Measurements from ENCODE around the gene RHEX.
A peak's percentile ranks its signal among the peaks of the same experiment; 100 is the strongest.

RHEX gene
- 0 reads per million in 4 donors for total RNA-seq

DNA sequence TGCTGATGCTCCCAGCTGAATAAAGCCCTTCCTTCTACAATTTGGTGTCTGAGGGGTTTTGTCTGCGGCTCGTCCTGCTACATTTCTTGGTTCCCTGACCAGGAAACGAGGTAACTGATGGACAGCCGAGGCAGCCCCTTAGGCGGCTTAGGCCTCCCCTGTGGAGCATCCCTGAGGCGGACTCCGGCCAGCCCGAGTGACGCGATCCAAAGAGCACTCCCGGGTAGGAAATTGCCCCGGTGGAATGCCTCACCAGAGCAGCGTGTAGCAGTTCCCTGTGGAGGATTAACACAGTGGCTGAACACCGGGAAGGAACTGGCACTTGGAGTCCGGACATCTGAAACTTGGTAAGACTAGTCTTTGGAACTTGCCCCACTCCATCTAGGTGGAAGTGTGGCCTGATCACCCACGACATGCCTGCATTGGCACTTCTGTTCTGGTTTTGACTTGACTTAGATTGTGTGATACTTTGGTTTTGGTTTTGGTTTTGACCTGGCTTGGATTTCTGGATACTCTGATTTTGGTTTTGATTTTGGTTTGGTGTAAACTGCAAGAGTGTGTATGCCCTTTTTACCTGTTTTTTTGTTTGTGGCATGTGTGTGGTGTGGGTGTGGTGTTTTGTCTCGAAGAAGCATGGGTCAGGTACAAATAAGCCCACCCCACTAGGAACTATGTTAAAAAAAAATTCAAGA lies at the start of gene RHEX:
Gene RHEX, plus strand, starts transcription at position 255 of the 692 bp plus-strand sequence. CDS start 44,656 bp downstream, outside the sequence.
- peak in 1 of 5 donors; percentile 65 for DNase-seq

GRCh38 chr1:206003854-206004800 lies 48.8 kb upstream of the RHEX start:
- no peak for DNase-seq

DNA sequence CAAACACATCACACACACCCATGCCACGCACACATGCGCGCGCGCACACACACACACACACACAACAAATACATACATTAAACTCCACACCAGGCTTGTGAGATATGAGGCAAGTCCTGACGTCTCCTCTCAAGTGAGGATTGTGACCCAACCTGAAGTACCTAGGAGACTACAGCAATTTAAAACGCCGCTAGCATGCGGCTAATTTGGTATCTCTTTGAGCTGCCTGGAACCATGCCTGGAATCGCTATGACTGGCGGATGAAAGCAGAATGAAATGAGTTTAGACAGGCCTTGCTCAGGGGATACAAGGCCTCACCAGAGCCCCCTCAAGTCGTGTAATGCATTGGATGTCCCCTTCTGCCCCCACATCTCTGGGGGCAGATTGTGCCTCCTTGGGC lies 48.1 kb upstream of the RHEX start:
- DNase-seq = no peak

DNA sequence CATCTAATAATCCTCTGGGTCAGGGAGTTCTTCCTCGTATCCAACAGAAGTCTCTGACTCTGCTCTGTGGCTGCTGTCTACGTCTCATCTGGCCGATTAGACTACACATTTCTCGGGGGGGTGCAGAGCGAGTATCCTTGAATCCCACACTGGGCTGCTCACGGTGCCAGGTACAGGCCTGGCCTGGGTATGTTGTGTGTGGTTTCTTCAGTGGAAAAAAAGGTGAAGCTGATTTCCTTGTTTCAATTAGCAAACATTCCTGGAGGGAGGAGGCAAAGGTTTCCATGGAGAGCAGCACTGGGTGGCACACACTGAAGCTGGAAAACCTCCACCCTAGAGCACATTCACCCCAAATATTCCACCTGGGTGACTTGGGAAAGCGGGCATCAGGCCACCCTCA lies 47.7 kb upstream of the RHEX start:
- DNase-seq = no peak

DNA sequence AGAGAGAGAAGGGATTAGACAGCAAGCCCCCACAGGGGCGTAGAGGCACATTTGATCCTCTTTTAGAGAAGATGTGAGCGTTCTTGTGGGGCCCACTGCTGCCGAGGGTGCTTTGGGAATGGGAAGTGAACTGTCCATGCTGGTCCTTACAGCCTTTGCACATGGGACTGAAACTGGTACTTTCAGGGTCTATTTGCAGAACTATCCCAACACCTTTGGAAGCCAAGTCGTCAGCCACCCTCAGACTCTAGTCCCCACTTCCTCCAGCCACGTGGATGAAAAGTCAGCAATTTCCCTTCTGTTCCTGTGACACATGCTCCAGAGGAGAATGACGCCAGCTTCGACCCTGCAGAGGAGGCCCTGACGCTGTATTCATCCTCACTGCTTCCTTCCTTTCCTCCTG lies 47.2 kb upstream of the RHEX start:
- no peak for DNase-seq

DNA sequence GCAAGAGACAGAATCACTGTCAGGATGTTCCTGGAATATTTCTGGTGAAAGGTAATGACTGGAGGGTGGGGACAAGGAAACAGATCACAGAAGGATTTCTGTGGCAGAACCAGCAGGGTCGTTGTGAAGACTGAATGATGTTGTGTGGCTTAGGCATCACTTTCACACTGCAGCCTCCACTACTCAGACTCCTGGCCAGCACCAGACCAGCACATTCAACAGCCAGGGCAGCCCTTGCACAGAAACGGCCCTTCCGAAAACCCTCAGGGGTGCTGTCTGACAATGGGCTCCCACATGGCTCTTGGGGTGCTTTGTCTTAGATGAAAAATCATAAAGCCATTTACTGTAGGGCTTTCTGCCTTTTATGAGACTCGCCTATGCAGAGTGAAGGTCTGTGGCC lies 46.0 kb upstream of the RHEX start:
- DNase-seq = no peak

DNA sequence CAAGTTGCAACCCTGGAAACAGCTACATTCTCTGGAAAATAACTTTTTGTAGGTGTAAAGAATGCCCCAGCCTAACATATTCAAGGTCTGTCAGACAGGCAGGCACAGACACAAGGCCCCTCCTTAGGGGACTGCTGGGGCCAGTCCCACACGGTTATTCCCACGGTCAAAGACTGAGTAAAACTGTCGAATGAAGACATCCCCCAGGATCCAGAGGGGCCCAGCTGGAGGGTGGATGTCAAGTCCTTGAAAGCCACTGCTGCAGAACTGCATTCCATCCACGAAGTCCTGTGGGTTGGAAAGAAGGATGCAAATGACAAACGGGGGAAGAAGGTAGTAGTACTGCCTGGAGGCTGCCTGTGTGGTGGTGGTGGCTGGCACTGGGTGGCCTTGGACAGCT lies 42.9 kb upstream of the RHEX start:
- no peak for DNase-seq

DNA sequence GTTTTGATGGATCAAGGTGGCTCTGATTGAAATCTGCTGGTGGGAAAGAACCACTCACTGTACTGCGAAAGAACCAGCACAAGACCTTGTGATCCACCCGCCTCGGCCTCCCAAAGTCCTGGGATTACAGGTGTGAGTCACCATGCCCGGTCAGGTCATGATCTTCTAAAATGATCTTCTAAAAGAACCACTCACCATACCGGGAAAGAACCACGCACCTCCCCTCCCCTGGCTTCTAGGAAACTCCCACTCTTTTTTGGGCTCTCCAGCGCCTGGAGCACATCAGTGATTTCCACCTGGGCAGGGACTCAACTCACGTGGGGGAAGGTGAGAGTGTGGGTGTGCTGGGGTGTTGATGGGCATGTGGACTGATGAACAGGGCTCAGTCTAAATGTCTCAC lies 41.9 kb upstream of the RHEX start:
- DNase-seq = no peak

GRCh38 chr1:206012086-206012859 lies 40.7 kb upstream of the RHEX start:
- peak in 1 of 5 donors; percentile 52 for DNase-seq

DNA sequence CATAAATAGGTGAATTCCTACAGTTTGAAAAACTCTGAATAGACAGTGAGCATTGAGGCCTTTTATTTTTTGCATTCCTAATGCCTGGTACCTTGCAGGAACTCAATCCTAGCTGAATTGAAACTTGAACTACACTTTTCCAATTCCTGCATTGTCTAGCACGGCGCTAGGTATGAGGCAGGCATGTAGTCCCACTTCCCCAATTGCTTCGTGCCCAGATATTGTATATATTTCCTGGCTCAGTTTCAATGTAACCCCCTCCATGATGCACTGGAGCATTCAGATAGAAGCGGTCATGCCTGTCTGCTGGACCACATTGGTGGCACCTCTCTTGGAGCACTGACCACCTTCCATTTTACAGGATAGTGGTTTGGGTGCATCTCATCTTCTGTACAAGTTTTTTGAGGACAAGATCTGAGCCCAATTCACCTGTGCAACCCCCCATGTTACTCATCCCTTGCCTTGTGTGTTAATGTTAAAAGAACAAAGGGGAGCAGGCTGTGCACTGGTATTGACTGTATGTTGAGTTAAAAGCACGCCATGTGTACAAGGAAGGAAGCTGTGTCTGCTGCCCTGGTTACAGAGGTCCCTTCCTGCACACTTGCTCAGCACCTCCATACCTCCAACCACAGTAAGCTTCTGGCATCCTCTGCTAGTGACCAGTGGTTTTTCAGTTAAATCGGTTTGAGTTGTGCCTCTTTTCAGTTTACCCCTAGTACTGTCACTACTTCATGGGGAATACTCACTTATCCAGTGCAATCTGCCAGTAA lies 39.8 kb upstream of the RHEX start:
- DNase-seq = no peak

DNA sequence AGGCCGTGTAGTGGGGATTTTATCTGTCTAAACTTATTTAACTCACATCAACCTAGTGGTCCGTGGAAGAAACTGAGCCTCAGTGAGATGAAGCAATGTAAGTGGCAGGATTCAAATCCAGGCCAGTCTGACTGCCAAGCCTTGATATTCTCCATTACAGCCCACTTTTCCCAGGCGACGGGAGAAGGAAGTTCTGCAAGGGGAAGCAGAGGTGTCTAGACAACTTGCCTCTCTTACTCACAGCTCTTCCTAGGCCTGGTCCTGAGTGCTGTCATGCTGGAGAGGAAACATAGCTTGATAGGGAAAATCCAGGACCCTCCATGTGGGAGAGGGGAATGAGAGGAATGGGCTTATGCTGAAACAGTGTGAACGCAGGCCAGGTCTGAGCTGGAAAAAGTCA lies 38.4 kb upstream of the RHEX start:
- no peak for DNase-seq

DNA sequence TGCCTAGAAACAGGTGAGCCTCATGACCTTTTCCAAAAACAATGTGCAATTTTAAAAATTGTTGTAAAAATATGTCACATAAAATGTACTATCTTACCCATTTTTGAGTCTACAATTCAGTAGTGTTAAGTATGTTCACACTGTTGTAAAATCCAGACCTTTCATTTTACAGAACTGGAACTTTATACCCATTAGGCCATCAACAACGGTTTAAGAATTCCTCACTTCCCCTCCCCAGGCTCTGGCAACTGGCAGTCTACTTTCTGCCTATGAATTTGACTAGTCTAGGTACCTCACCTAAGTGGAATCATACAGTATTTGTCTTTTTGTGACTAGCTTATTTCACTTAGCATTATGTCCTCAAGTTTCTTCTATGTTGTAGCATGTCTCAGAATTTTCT lies 37.9 kb upstream of the RHEX start:
- no peak for DNase-seq

DNA sequence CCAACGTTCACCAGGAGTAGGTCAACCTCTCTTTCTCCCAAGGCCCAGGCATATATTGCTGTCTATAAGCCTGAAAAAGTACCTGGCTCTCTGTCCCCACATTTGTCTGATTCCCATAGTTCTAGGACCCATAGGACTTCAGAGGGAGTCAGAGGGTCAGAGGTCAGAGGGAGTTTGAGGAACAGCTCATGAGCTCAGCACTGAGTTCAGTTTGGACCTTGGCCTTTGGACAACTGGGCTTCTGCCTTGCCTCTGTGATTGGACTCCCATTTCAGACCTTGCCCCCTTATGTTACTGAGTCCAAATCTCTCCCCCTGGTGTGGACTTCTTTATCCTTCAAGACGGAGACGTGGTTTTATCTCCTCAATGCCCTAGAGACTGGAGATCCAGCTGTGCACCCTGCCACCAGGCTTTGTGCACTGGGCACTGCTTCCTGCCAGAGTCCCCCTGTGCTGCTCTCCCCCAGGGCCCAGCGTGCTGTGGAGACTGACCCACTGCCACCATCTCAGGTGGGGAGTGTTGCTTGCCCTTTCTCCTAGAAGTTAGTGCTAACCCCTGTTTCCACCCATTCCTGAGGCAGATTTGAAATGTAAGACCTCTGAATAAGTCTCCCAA lies 32.5 kb upstream of the RHEX start:
- DNase-seq = no peak

DNA sequence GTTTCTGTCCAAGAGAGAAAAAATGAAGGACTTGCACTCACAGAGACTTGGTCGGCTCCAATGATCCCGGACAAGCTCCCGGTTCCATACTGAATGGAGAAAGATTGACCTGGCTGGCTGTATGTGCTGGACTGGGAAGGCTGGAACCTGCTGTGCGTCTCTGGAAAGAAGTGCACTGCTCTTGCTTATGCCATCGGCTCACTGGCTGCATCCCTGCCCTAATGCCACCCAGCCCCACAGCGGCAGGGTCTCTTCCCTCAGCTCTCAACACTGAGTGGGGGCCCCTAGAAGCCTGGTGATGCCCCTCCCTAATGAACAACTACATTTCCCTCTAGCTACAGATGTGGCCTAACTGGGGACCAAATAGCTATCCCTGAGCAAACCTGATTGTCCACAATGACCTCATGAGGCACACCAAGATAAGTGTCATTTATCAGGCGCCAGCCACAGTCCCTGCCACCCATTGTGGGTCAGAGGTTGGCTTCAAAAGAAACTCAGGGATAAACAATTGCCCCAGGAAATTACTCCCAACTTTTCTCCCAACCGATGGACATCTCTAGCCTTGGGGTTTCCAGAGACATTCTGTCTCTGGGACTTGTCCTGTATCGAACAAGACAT lies 31.9 kb upstream of the RHEX start:
- DNase-seq = no peak

GRCh38 chr1:206021626-206022365 lies 31.2 kb upstream of the RHEX start:
- DNase-seq = no peak

DNA sequence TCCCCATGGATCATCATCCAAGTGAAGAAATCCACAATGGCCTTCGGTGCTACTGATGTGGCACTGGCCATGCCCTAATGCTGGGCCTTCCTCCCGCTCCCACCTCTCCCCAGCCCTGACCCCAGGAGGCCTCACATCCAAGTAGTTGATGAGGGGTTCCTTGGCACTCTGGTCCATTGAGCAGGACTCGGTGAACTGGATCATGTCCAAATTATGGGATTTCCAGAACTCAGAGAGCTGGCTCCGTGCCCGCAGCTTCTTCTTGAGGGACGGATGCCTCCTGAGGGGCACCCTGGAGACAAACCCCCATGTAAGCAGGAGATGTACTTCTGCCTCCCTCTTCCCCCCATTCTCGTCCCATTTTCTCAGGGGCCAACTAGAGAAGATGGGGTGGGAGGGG lies 30.2 kb upstream of the RHEX start:
- no peak for DNase-seq

- DNase-seq = no peak
Observed at GRCh38 chr1:206023695-206024094, 29.3 kb upstream of the RHEX start, which contains the start of gene CTSE. TSS of gene CTSE (minus strand) at chr1:206023895. CDS start at chr1:206023791, 104 bp downstream.

DNA sequence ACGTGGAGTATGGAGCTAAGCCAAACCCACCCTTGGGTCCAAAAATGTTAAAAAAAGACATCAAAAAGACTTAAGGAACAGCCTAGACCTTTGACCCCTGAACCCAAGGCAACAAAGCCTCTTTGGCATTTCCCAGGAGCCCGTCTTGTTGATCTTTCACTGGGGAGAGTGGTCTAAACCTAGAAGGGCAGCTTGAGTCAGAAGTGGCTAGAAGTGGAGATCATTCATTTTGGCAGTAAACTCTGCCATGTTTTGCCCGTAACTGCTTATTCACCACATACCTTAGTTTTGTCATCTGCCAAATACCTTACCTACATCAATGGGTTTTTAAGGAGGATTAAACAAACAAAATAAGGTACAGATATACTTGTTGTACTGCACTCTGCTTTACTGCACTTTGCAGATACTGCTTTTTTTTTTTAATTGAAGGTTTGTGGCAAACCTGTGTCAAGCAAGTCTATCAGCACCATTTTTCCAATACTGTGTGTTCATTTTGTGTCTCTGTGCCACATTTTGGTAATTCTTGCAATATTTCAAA lies 27.6 kb upstream of the RHEX start:
- DNase-seq = no peak

DNA sequence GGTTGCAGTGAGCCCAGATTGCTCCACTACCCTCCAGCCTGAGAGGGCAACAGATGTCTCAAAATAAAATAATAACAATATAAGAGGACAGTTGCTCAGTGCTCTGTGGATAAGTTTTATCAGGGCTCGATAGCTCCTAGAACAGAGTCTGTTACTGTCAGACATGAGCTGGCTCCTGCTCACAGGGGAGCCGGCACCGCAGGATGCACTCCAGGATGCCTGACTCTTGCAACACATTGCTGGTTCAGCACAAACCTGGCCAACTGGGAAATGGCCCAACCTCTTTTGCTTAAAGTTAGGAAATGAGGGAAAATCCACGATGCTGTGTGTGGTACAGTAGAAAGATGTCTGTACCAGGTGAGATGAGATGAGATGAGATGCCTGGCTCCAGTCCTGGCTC lies 23.5 kb upstream of the RHEX start:
- DNase-seq = no peak

GRCh38 chr1:206030191-206030590 lies 22.8 kb upstream of the RHEX start:
- DNase-seq = no peak
